Activated effector memory CD4-positive, alpha-beta T cell treated with anti-CD3 and anti-CD28 coated beads, Interleukin-2, amount 50 U/mL, for 16 hours (primary cell): ENCODE measurements around the gene LGALSL.
"Not testable (repeated sequence)": the region's sequence is repeated elsewhere in the genome, so short reads cannot be mapped to it uniquely, and the experiment has no call there.

ENCODE experiments used
- DNase-seq: peaks from one replicate; pipeline ENCODE4 v3.0.0-alpha.2; 2020

Gene LGALSL

GRCh38 chr2:64445970-64446369 is 8.0 kb upstream of the LGALSL start:
- not testable (repeated sequence) for DNase-seq

- DNase-seq: no peak
Measured at GRCh38 chr2:64447317-64448040, 6.5 kb upstream of the LGALSL start.

GRCh38 chr2:64448041-64448426 is 5.9 kb upstream of the LGALSL start:
- DNase-seq: no peak

GRCh38 chr2:64451051-64451450 is 2.9 kb upstream of the LGALSL start:
- DNase-seq: no peak

- peak; percentile 78 for DNase-seq
Measured at GRCh38 chr2:64454386-64455332, 697 bp downstream of the LGALSL start.

GRCh38 chr2:64455545-64455944 is 1.6 kb downstream of the LGALSL start:
- no peak for DNase-seq

- no peak for DNase-seq
Measured at GRCh38 chr2:64456293-64456692, 2.3 kb downstream of the LGALSL start.

GRCh38 chr2:64457524-64457923 is 3.6 kb downstream of the LGALSL start:
- DNase-seq: no peak

GRCh38 chr2:64459575-64459974 is 5.6 kb downstream of the LGALSL start:
- DNase-seq: no peak

GRCh38 chr2:64460330-64460729 is 6.4 kb downstream of the LGALSL start:
- no peak for DNase-seq

GRCh38 chr2:64461271-64462058 is 7.5 kb downstream of the LGALSL start:
- no peak for DNase-seq

- DNase-seq: no peak
Measured at GRCh38 chr2:64462171-64462570, 8.2 kb downstream of the LGALSL start.

GRCh38 chr2:64462940-64463700 is 9.2 kb downstream of the LGALSL start:
- DNase-seq: no peak

GRCh38 chr2:64463781-64464180 is 9.8 kb downstream of the LGALSL start:
- no peak for DNase-seq

- DNase-seq: no peak
Measured at GRCh38 chr2:64466478-64467085, 12.6 kb downstream of the LGALSL start.

- no peak for DNase-seq
Measured at GRCh38 chr2:64467096-64467843, 13.3 kb downstream of the LGALSL start.

- no peak for DNase-seq
Measured at GRCh38 chr2:64469261-64469660, 15.3 kb downstream of the LGALSL start.

- DNase-seq: no peak
Measured at GRCh38 chr2:64470071-64470470, 16.1 kb downstream of the LGALSL start.

- no peak for DNase-seq
Measured at GRCh38 chr2:64470766-64471295, 16.9 kb downstream of the LGALSL start.

- no peak for DNase-seq
Measured at GRCh38 chr2:64471600-64471999, 17.6 kb downstream of the LGALSL start.

GRCh38 chr2:64472881-64473280 is 18.9 kb downstream of the LGALSL start:
- no peak for DNase-seq
